GM12874 (cell line): Measurements from ENCODE around the gene BMPR1B.

ENCODE experiments used
- TF ChIP-seq, protein P1 (sequence below): IDR thresholded peaks from 2 replicates; pipeline ENCODE4 v1.5.1; 2011; ENCODE audit warnings: low read depth, mild to moderate bottlenecking, control low read depth, low read length, moderate library complexity; ENCODE audit not compliant: insufficient read depth

The BMPR1B gene

GRCh38 chr4:95181243-95181995, 423.7 kb downstream of the BMPR1B start:
- TF ChIP-seq, protein P1, sequence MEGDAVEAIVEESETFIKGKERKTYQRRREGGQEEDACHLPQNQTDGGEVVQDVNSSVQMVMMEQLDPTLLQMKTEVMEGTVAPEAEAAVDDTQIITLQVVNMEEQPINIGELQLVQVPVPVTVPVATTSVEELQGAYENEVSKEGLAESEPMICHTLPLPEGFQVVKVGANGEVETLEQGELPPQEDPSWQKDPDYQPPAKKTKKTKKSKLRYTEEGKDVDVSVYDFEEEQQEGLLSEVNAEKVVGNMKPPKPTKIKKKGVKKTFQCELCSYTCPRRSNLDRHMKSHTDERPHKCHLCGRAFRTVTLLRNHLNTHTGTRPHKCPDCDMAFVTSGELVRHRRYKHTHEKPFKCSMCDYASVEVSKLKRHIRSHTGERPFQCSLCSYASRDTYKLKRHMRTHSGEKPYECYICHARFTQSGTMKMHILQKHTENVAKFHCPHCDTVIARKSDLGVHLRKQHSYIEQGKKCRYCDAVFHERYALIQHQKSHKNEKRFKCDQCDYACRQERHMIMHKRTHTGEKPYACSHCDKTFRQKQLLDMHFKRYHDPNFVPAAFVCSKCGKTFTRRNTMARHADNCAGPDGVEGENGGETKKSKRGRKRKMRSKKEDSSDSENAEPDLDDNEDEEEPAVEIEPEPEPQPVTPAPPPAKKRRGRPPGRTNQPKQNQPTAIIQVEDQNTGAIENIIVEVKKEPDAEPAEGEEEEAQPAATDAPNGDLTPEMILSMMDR = no peak

GRCh38 chr4:95181996-95182306, 424.2 kb downstream of the BMPR1B start:
- TF ChIP-seq, protein P1 = no peak

- TF ChIP-seq, protein P1 = no peak
Observed at GRCh38 chr4:95183656-95184408, 426.1 kb downstream of the BMPR1B start.

DNA sequence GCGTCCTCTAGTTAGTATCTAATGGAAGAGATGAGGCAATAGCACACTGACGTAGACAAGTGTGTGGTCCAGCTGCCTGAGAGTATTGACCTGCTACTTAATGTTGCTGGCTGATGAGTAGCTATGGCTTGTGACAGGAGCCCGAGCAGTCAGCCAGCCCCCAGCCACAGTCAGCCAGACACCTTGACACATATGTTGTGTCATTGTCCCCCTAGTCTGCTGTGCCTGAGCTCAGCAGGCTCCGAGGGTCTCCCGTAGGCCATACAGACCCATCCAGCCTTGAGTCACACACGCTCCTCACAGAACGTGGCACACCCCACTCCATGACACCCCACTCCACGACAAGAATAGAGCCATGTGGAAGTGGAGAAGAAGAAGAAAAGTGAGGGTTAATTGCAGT, 428.9 kb downstream of the BMPR1B start:
- TF ChIP-seq, protein P1 = no peak

GRCh38 chr4:95188701-95189370, 431.1 kb downstream of the BMPR1B start:
- TF ChIP-seq, protein P1 = no peak

DNA sequence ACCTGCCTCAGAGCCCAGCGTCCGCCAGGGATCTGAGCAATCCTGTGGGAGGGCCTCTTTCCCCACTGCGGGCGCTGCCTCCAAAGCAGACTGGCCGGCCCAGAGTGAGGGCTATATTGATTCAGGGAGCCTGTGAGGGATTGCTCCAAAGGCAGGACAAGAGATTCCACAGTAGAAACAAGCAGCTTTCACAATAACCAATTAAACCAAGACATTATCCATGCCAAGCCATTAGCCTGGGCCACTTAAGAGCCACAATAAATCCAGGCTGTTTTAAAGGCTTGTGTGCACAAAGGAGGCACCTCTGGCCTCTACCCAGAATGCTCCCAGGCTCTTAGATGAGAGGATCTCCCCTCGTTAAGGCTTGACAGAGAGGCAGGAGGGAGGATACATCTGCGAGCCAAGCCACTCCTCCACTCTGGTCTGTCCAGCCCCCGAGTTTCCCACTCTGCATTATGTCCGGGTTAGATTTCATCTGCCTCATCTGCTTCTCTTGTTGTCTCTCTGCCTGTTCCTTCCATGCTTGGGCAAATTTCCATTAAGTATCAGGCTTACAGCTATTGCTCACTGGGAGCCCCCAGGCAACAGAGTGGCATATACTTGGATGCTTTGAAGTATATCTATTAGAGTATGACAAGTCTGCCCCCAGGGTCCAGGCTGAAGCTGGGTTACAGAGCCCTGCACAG, 433.1 kb downstream of the BMPR1B start:
- TF ChIP-seq, protein P1 = no peak

DNA sequence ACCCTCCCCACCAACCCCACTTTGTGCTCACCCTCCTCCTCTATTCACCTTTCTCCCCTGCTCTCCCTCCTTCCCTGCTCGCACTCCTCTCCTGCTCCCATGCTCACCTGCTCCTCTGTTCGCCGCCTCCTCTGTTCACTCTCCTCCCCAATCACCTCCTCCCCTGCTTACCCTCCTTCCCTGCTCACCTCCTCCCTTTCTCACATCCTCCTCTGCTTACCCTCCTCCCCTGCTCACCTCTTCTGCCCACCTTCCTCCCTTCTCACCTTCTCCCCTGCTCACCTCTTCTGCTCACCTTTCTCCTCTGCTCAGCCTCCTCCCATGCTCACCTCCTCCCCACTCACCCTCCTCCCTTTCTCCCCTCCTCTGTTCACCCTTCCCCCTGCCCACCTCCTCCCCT, 433.8 kb downstream of the BMPR1B start:
- TF ChIP-seq, protein P1 = no peak
